SK-N-SH treated with all-trans-retinoic acid at 6 μM for 48 hours (cell line): ENCODE measurements around the gene CDHR3.

Experiments
- CSRNP3 ChIP-seq: fragments of 250-450 bp; sonication (Bioruptor Pico); IDR thresholded peaks from 2 replicates; pipeline ENCODE4 v1.5.1; 2021; ENCODE audit warnings: mild to moderate bottlenecking, moderate library complexity
- ESRRG ChIP-seq: fragments of 250-450 bp; sonication (Bioruptor Pico); IDR thresholded peaks from 2 replicates; pipeline ENCODE4 v1.6.1; 2021; ENCODE audit warnings: mild to moderate bottlenecking
- ISL1 ChIP-seq: fragments of 250-450 bp; sonication (Bioruptor Pico); IDR thresholded peaks from 2 replicates; pipeline ENCODE4 v2.1.2; 2022; ENCODE audit warnings: mild to moderate bottlenecking, moderate library complexity
- RARB ChIP-seq: fragments of 250-450 bp; sonication (Bioruptor Pico); IDR thresholded peaks from 2 replicates; pipeline ENCODE4 v1.8.0; 2021; ENCODE audit warnings: mild to moderate bottlenecking, moderate library complexity
- ZC3H10 ChIP-seq: fragments of 250-450 bp; sonication (Bioruptor Pico); IDR thresholded peaks from 2 replicates; pipeline ENCODE4 v1.5.1; 2021; ENCODE audit warnings: mild to moderate bottlenecking, moderate library complexity

DNA sequence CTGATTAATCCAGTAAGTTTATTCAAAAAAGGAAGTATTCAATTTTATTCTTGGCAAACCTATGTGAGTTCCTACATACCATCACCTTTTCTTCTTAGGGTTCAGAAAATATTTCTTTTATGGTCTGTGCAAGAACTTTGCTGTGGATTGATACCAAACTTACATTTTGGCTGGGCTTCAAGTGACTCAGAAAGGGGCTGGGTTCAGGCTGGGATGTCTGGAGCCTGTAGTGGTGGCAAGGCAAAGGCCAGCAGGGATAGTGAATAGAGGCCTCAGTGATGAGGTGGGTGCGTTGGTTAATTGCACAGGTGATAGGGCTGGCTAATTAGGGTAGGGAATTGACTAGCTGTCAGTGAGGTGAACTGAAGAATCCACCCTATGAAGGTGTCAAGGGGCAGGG lies 46.5 kb upstream of the CDHR3 start:
- TF ChIP-seq ZC3H10 (CRISPR knock-in tag) (no peak), CSRNP3 (CRISPR knock-in tag) (no peak), ESRRG (CRISPR knock-in tag) (no peak), RARB (CRISPR knock-in tag) (no peak), ISL1 (CRISPR knock-in tag) (no peak)
